Fibroblast of peridontal ligament (primary cell): ENCODE measurements around the gene PRR23E.

Experiments used
- DNase-seq: peaks from one replicate; pipeline ENCODE4 v3.0.0-alpha.2; 2010; ENCODE audit errors: extremely low read depth

PRR23E gene

DNA sequence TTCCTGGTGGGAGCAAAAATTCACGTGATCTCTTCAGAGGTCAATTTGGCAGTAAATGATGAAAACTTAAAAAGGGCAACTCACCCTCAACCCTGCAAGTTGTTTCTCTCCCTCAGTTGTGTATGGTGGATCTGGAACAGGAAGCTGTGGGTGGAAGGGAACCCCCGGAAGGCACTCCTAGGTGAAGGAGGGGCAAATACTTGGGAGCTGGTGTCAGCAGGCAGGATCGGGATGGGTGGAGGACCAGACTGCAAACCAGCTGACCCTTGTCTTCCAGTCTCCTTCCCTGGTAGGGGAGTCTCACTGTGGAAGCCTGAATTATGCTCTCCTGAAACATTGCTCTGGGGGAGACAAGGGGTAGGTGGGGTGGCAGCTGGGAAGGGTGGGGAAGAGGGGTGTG lies 33.5 kb downstream of the PRR23E start:
- DNase-seq: no peak

DNA sequence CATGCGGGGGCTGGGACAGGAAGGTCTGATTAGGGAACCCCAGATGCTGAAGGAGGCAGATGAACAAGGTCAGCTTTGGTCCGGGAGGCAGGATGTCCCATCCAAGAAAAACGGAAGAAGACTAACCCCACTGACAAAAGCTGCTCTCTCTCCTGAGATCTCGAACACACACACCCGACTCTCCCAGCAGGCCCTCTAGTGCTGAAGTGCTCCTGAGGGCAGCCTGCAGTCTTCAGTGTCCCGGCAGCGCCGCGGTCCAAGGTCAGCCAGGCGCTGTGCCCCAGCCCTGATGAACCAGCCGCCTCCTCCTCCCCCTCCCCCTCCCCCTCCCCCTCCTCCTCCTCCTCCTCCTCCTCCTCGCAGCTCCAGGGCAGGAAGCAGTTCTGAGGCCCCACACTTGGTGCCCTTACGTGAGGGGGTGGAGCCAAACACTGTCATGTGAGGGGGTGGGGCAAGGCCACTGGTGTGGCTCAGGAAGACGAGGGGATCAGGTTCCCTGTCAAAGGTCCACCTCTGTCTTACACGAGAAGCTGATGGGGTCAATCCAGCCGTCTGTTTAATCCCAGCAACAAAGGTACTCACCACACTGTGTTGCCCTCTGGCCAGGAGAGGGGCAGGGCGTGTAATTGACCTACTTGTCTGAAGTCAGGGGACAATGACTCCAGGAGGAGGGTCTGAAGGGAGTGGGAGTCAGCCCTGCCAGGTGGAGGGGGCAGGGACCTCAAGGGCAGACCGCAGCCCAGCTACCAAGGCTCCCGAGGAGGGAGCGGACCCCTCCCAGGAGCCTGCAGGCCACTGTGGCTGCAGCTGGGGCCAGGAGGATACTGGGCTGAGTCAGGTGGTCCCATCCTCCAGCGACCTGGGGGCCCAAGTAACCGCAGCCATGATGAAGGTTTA lies 34.3 kb downstream of the PRR23E start:
- DNase-seq: no peak

DNA sequence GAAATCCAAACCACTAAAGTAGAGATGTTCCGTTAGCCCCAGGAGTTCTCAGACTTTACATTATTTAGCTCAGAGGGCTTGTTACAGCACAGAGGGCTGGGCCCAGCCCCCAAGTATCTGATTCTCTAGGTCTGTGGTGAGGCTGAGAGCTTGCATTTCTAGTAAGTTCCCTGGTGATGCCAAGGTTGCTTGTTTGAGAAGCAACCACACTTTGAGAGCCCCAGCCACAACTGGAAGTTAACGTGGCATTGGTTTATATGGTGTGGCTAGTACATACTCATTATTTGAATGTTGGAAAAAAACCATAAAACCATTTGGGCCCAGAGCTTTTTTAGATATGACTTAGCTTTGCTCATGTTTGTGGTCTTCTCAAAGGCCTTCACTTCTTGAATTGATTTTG lies 35.9 kb downstream of the PRR23E start:
- DNase-seq: no peak

DNA sequence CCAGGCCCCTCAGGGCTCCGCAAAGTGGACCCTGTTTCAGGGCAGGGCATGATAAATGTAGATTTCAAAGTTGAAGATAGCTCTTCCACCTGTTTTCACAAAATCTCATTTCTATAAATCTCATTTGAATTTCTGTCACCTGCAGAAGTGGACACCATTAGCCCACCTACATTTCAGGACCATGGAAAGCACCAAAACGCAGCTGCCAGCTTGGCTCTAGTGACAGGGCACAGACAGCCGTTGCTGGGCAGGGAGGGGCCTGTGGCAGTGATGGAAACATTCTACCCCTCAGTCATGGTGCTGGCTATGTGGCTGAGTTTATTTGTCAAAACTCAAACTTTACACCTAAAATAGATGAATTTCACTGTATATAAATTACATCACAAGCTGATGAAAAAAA lies 40.4 kb downstream of the PRR23E start:
- DNase-seq: no peak

DNA sequence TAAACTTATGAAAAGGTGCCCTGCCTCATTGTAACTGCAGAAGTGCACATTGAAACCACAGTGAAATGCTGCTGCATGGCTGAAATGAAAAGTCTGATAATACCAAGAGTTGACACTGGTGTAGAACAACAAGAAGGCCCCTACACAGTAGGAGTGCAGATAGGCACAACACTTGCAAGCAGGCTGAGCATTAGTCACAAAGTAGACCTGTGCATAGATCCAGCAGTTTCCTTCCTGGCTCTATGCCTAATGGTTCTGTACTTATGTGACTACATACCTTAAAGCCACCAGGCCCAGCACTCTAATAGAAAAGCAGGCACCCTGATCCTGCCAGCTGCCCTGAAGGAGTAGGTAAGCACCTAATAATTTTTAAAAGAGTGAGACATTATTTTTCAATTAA lies 41.8 kb downstream of the PRR23E start:
- no peak for DNase-seq

DNA sequence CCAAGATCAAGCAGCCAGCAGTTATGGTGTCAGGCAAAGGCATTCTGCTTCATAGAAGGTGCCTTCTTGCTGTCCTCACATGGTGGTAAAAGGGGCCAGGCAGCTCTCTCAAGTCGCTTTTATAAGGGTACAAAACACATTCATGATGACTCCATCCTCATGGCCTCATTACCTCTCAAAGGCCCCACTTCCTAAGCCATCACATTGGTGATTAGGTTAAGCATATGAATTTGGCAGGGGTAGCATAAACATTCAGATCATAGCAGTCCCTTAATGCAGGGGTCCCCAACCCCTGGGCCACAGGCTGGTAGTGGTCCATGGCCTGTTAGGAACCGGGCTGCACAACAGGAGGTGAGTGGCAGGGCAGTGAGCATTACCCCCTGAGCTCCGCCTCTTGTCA lies 42.8 kb downstream of the PRR23E start:
- DNase-seq: no peak

DNA sequence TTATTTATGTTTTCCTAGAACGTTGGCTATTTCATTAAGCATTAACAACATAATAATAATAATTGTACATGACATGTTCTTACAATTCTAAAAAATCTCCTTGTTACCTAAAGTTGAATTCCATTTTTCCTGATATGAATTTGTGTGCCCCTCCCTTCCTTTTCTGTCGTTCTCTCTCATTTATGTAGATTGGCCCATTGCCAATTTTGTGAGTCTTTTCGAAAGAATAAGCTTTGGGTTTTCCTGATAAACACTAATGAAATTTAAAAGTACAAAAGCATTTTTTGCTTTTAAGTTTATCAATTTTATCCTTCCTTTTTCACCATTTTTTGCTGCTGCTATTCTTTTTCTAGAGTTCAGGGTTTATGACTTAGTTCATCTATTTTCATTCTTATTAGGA lies 44.9 kb downstream of the PRR23E start:
- DNase-seq: no peak

DNA sequence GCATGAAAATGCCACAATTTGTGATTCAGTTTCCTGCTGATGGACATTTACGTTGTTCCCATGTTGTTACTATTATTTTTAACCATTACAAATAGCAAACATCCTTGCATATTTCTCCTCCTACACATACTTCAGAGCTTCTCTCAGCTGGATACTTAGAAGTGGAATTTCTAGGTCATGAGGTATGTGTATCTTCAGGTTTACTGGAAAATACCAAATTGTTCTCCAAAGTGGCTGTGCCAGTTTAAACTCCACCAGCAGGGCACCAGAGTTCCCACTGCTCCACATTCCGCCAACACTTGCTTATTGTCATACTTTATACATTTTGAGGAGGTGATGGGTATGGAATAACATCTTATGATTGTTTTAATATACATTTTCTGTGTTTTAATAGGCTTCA lies 45.7 kb downstream of the PRR23E start:
- no peak for DNase-seq

DNA sequence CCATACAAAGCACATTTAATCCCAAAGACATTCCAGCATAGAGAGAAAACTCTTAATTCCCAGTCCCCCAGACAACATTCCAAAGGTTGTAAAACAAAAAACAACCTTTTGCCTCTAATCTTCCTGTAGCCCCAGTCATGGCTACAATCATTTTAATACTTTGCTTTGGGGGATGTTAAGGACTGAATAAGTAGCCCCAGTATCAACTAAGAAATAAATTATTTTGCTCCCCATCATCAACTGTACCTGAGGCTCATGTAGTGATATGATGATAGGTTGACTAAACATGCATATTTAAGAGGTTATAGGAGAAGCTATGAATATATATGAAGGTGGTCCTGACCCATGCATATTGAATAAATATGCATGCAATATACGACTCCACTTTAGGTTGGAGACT lies 54.4 kb downstream of the PRR23E start:
- no peak for DNase-seq
